DMS153 (cell line): ENCODE results near the gene SLMAP.
"Not testable (repeated sequence)": the region's sequence is repeated elsewhere in the genome, so short reads cannot be mapped to it uniquely, and the experiment has no call there.

ENCODE experiments used
- DNase-seq: peaks from one replicate; lab custom pipeline; 2025; lab: John Stamatoyannopoulos, UW

Gene SLMAP

GRCh38 chr3:57794951-57795350 lies 38.8 kb downstream of the SLMAP start:
- DNase-seq: no peak

GRCh38 chr3:57796261-57796660 lies 40.2 kb downstream of the SLMAP start:
- DNase-seq: no peak

- DNase-seq: no peak
Measured at GRCh38 chr3:57797701-57798487, 41.8 kb downstream of the SLMAP start.

GRCh38 chr3:57803647-57804081 lies 47.6 kb downstream of the SLMAP start:
- no peak for DNase-seq

- no peak for DNase-seq
Measured at GRCh38 chr3:57805266-57805665, 49.2 kb downstream of the SLMAP start.

- DNase-seq: no peak
Measured at GRCh38 chr3:57805674-57806073, 49.6 kb downstream of the SLMAP start.

GRCh38 chr3:57806195-57806594 lies 50.1 kb downstream of the SLMAP start:
- DNase-seq: not testable (repeated sequence)

- DNase-seq: no peak
Measured at GRCh38 chr3:57808961-57809608, 53.0 kb downstream of the SLMAP start.

- DNase-seq: no peak
Measured at GRCh38 chr3:57809609-57809968, 53.5 kb downstream of the SLMAP start.

- DNase-seq: no peak
Measured at GRCh38 chr3:57810048-57810447, 53.9 kb downstream of the SLMAP start.

- DNase-seq: no peak
Measured at GRCh38 chr3:57810471-57811137, 54.5 kb downstream of the SLMAP start.

GRCh38 chr3:57815036-57815435 lies 58.9 kb downstream of the SLMAP start:
- DNase-seq: no peak

GRCh38 chr3:57816471-57817095 lies 60.5 kb downstream of the SLMAP start:
- no peak for DNase-seq

GRCh38 chr3:57818772-57819171 lies 62.7 kb downstream of the SLMAP start:
- no peak for DNase-seq

- DNase-seq: no peak
Measured at GRCh38 chr3:57820479-57820878, 64.4 kb downstream of the SLMAP start.

GRCh38 chr3:57821765-57822164 lies 65.7 kb downstream of the SLMAP start:
- DNase-seq: no peak

GRCh38 chr3:57822686-57823085 lies 66.6 kb downstream of the SLMAP start:
- no peak for DNase-seq

GRCh38 chr3:57825116-57825515 lies 69.0 kb downstream of the SLMAP start:
- DNase-seq: no peak

- DNase-seq: no peak
Measured at GRCh38 chr3:57826245-57826951, 70.3 kb downstream of the SLMAP start.

GRCh38 chr3:57826952-57827723 lies 71.0 kb downstream of the SLMAP start:
- no peak for DNase-seq

GRCh38 chr3:57827757-57828156 lies 71.6 kb downstream of the SLMAP start:
- no peak for DNase-seq
